DND-41 (cell line): Measurements from ENCODE around the gene CA14.
"Not testable (repeated sequence)": the region's sequence is repeated elsewhere in the genome, so short reads cannot be mapped to it uniquely, and the experiment has no call there.

Experiments used
- CTCF ChIP-seq: IDR thresholded peaks from 2 replicates; pipeline ENCODE4 v1.5.1; 2012; ENCODE audit warnings: borderline replicate concordance, low read length, moderate library complexity, mild to moderate bottlenecking; ENCODE audit not compliant: poor library complexity, severe bottlenecking; ENCODE audit errors: extremely low read depth
- EZH2 ChIP-seq: IDR thresholded peaks from 3 replicates; pipeline ENCODE4 v1.6.1; 2012; ENCODE audit warnings: borderline replicate concordance, low read depth, mild to moderate bottlenecking, moderate library complexity, low read length, inconsistent platforms; ENCODE audit not compliant: severe bottlenecking

GRCh38 chr1:150208460-150208859 lies 49.1 kb upstream of the CA14 start:
- not testable (repeated sequence) for TF ChIP-seq CTCF, EZH2
